ENCODE measurements around the gene INTS7. TPM values are rescaled to one million over a fixed set of nuclear protein-coding genes. Genes with fewer than 3 reads are reported as not detected.
A peak's percentile ranks its signal among the peaks of the same experiment; 100 is the strongest.

The INTS7 gene
- polyA plus RNA-seq, 3 donors = 6.1 to 10.7 (median 7.6) TPM

DNA sequence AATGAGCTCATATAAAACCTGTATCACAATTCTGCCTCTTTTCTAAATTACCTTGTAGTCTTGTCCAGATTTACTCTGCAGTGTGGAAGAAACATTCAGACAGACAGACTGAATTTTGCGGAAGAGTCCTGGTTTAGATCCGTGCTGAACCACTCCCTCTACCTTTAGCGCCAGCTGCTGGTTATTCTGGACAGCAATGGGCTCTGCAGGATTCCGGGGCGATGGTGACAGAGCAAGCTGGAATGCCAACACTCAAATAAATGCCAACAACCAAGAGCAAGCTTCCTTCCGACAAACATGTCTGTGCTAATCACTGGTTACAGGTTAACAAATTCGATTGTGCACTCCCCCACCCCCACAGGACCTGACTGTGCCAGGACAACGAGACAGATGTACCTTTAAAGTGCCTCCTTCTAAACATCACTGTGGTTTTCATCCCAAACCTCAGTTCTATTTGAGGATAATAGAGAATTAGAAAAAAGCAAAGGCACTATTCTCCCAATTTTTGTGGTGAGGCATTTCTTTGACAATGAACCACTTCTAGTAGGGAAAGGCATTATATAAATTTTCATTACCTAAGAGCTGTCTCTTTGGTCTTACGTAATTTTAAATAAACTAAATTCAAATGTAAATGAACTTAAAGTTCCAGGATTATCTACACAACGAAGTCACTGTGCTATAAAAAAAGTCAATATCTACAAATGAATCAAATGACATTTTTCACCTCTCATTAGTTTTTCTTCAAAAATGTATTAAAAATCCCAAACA, 90.4 kb downstream of the INTS7 start:
- Histone ChIP-seq H3K36me3 (replicated peaks in 1 of 2; ENCODE audit: control insufficient read depth in 1 of 2, insufficient read depth in 2 of 2, low read length in 2 of 2) (peaks cover 6 to 45% of the 10 kb centered on the region in 2 donors), H3K4me1 (ENCODE audit: control insufficient read depth in 1 of 2, insufficient read depth in 2 of 2, low read length in 2 of 2) (peaks cover 9 to 11% of the 10 kb centered on the region in 2 donors), H3K4me3 (replicated peaks in 1 of 3; ENCODE audit: low read depth in 2 of 3, low read length in 3 of 3) (no peak overlapping the region), H3K4me2 (replicated peaks; ENCODE audit: extremely low read depth, low read length, poor library complexity, severe bottlenecking) (no peak overlapping the region), H2AFZ (ENCODE audit: insufficient read depth, low read depth, low read length, poor library complexity, severe bottlenecking) (no peak overlapping the region), H4K20me1 (ENCODE audit: insufficient read depth, low read length) (no peaks in the 10 kb centered on the region), H3K27me3 (ENCODE audit: control insufficient read depth in 2 of 2, insufficient read depth in 2 of 2, low read length in 2 of 2) (no peaks in the 10 kb centered on the region), H3K9ac (ENCODE audit: insufficient read depth, low read length, poor library complexity, severe bottlenecking) (no peak overlapping the region), H3K27ac (ENCODE audit: low read depth in 1 of 2, low read length in 2 of 2) (no peak overlapping the region), H3K9me3 (replicated peaks in 1 of 2; ENCODE audit: control insufficient read depth in 1 of 2, insufficient read depth in 1 of 2, low read length in 2 of 2) (no peaks in the 10 kb centered on the region), H3K79me2 (ENCODE audit: insufficient read depth, low read length) (no peaks in the 10 kb centered on the region)
- TF ChIP-seq CTCF (IDR thresholded peaks at IDR 0.05) = no peak
- H3K9me3 Mint-ChIP-seq = no peaks in the 10 kb centered on the region
- no peaks in the 10 kb centered on the region for H3K27me3 Mint-ChIP-seq (ENCODE audit: low read depth in 3 of 3)
- no peaks in the 10 kb centered on the region for H3K4me1 Mint-ChIP-seq
- H3K36me3 Mint-ChIP-seq = peaks cover 27 to 37% of the 10 kb centered on the region in 2 donors
- H3K27ac Mint-ChIP-seq = peak overlapping the region in 1 of 7 donors; percentile 7
- DNase-seq = no peak
- 100% methylated on average over 4 of the region's 10 CpGs for WGBS (ENCODE audit: insufficient coverage)
- H3K4me3 Mint-ChIP-seq = no peak overlapping the region
- intact Hi-C loops (cut with micrococcal nuclease) = loop anchor here in 1 of 2 donors (10.0 kb wide), 1 partner anchor 1570 kb away; no protein-coding TSS in a partner anchor

- Histone ChIP-seq H3K79me2 (ENCODE audit: insufficient read depth, low read length) (no peaks in the 10 kb centered on the region), H3K27me3 (ENCODE audit: control insufficient read depth in 2 of 2, insufficient read depth in 2 of 2, low read length in 2 of 2) (no peaks in the 10 kb centered on the region), H3K4me2 (replicated peaks; ENCODE audit: extremely low read depth, low read length, poor library complexity, severe bottlenecking) (no peak overlapping the region), H3K4me1 (ENCODE audit: control insufficient read depth in 1 of 2, insufficient read depth in 2 of 2, low read length in 2 of 2) (peaks cover 10 to 17% of the 10 kb centered on the region in 2 donors), H3K4me3 (replicated peaks in 1 of 3; ENCODE audit: low read depth in 2 of 3, low read length in 3 of 3) (no peak overlapping the region), H2AFZ (ENCODE audit: insufficient read depth, low read depth, low read length, poor library complexity, severe bottlenecking) (no peak overlapping the region), H3K9me3 (replicated peaks in 1 of 2; ENCODE audit: control insufficient read depth in 1 of 2, insufficient read depth in 1 of 2, low read length in 2 of 2) (no peaks in the 10 kb centered on the region), H3K9ac (ENCODE audit: insufficient read depth, low read length, poor library complexity, severe bottlenecking) (no peak overlapping the region), H4K20me1 (ENCODE audit: insufficient read depth, low read length) (no peaks in the 10 kb centered on the region), H3K36me3 (replicated peaks in 1 of 2; ENCODE audit: control insufficient read depth in 1 of 2, insufficient read depth in 2 of 2, low read length in 2 of 2) (peaks cover 6 to 45% of the 10 kb centered on the region in 2 donors), H3K27ac (ENCODE audit: low read depth in 1 of 2, low read length in 2 of 2) (no peak overlapping the region)
- Mint-ChIP-seq H3K27me3 (ENCODE audit: low read depth in 3 of 3) (no peaks in the 10 kb centered on the region), H3K9me3 (no peaks in the 10 kb centered on the region), H3K4me3 (no peak overlapping the region), H3K27ac (no peak overlapping the region), H3K36me3 (peaks cover 25 to 39% of the 10 kb centered on the region in 2 donors), H3K4me1 (peaks cover 15% of the 10 kb centered on the region)
- no peak for DNase-seq
- intact Hi-C loops (cut with micrococcal nuclease) = loop anchor here in 1 of 2 donors (10.0 kb wide), 1 partner anchor 1568 kb away; no protein-coding TSS in a partner anchor
- WGBS (ENCODE audit: insufficient coverage) = no CpG with 5 or more reads among the region's 3 CpGs
- no peak for TF ChIP-seq CTCF (IDR thresholded peaks at IDR 0.05)
Observed at GRCh38 chr1:211942583-211942982, 92.8 kb downstream of the INTS7 start.

All from CD14-positive monocyte (primary cell).